ENCODE measurements around the gene PYGB. TPM values are rescaled to one million over a fixed set of nuclear protein-coding genes. Genes with fewer than 3 reads are reported as not detected.

PYGB gene
- polyA plus RNA-seq, 1 experiment: 68.8 TPM

DNA sequence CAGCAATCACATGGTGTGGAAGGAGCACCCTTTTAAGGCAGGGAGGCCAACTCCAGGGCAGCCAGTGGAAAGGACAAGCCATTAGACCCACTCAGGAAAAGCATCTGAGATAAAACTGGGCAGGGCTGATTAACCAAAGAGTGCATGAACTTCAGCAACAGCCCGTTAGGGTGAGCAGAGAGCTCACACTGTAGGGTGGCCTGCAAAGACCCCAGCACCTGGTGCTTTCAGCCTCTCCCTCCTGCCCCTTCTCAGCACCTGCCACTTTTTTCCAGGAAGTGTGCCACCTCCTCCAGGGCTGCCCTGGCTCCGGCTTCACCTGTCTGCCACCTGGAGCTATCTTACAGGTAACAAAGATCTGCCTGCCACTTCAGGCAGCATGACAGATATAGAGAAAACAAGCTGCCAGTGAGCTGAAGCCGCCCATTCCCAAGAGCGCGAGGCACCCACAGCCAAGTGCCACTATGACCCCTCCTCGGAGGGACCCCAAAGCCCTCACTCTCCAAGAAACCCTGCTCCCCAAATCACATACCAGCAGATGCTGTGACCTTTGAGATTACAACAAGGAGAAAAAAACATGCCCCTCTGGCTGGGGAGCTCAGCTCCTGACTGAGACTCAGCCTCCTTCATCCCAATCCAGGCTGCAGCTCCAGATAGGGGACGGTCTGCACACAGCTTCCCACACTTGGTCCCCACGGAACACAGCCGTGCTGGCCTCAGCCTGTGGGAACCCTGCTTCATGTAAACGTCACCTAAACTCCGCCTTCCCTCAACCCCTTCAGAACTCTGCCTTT, 71.6 kb downstream of the PYGB start:
- no peaks in the 10 kb centered on the region for H3K27me3 ChIP-seq (ENCODE audit: control insufficient read depth, insufficient read depth, low read length)
- ChIA-PET POLR2A (interaction anchor here (0.6 kb wide), 2 partner anchors 8 to 118 kb away, joined by 3 read pairs; no protein-coding TSS in a partner anchor), CTCF (interaction anchor here (1.0 kb wide), 1 partner anchor 11 kb away, joined by 3 read pairs; no protein-coding TSS in a partner anchor)
- no peak overlapping the region for H3K4me3 ChIP-seq (ENCODE audit: low read depth, low read length)
- H3K36me3 ChIP-seq (ENCODE audit: control insufficient read depth, insufficient read depth, low read length): peaks cover 2% of the 10 kb centered on the region
- TF ChIP-seq, protein P1, sequence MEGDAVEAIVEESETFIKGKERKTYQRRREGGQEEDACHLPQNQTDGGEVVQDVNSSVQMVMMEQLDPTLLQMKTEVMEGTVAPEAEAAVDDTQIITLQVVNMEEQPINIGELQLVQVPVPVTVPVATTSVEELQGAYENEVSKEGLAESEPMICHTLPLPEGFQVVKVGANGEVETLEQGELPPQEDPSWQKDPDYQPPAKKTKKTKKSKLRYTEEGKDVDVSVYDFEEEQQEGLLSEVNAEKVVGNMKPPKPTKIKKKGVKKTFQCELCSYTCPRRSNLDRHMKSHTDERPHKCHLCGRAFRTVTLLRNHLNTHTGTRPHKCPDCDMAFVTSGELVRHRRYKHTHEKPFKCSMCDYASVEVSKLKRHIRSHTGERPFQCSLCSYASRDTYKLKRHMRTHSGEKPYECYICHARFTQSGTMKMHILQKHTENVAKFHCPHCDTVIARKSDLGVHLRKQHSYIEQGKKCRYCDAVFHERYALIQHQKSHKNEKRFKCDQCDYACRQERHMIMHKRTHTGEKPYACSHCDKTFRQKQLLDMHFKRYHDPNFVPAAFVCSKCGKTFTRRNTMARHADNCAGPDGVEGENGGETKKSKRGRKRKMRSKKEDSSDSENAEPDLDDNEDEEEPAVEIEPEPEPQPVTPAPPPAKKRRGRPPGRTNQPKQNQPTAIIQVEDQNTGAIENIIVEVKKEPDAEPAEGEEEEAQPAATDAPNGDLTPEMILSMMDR (IDR thresholded peaks at IDR 0.05; ENCODE audit: insufficient read depth, low read depth, low read length): no peak
- no peak for DNase-seq (ENCODE audit: low read depth)

DNA sequence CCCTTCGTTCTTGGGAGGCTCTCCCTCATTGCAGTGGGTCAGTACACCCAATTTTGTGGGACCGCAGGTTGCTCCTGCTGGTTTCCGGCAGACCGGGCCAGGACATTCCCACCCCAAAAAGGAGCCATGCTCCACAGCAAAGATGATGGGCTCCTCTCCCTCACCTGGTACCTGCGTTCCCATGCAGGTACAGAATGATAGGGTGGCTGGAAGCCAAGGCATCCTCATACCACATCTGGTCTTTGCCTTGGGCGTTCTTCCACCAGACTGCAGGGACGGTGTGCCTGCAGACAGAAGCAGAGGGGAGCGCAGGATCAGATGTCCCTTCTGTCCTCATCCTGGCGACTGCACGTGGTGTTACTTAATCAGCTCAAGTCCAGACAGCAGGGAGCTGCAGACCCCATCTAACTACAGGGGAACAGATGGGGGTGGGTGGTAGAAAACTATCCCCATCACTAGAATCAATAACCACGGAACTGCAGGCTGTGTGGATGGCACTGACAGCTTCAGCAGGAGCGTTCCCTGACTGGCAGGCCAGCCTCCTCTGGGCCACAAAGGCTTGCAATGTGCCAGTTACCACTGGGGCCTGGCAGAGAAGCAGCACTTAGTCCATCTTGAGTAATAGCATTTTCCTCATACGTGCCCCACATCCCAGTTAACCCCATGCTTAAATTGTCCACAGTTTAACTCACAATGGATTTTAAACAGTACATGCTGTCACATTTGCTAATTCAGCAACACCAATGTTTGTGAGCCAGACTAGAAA, 72.3 kb downstream of the PYGB start:
- no peak overlapping the region for H3K4me3 ChIP-seq (ENCODE audit: low read depth, low read length)
- H3K27me3 ChIP-seq (ENCODE audit: control insufficient read depth, insufficient read depth, low read length): no peaks in the 10 kb centered on the region
- peaks cover 2% of the 10 kb centered on the region for H3K36me3 ChIP-seq (ENCODE audit: control insufficient read depth, insufficient read depth, low read length)
- CTCF ChIA-PET: interaction anchor here (1.0 kb wide), 1 partner anchor 10 kb away, joined by 3 read pairs; no protein-coding TSS in a partner anchor
- POLR2A ChIA-PET: interaction anchor here (0.6 kb wide), 1 partner anchor 117 kb away, joined by 3 read pairs; no protein-coding TSS in a partner anchor
- no peak for DNase-seq (ENCODE audit: low read depth)
- TF ChIP-seq, protein P1 (IDR thresholded peaks at IDR 0.05; ENCODE audit: insufficient read depth, low read depth, low read length): no peak

DNA sequence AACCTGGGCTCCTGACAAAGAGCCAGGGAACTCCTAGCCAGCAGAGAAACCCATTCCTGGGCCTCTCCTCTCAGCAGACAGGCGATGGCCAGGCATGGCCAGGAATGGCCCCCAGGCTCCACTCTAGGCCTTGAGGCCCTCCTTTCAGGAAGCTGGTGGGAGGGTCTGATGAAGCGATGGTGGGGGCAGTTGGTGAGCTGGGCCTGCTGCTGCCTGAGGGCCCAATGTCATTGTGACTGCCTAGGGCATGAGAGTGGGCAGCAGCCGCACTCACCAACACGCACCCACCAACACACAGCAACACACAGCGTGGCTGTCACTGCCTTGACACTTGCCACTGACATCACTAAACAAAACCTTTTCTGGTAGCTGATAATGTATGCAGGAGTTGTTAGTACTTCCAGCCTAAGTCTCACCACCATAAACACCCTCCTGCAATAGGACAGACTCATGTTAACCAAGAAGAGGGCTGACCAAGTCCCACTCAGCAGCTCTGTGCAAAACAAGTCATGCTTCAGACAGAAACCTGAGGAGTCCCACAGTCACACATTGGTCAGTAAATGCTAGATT, 73.5 kb downstream of the PYGB start:
- DNase-seq (ENCODE audit: low read depth): no peak
- Histone ChIP-seq H3K4me3 (ENCODE audit: low read depth, low read length) (no peak overlapping the region), H3K27me3 (ENCODE audit: control insufficient read depth, insufficient read depth, low read length) (no peaks in the 10 kb centered on the region), H3K36me3 (ENCODE audit: control insufficient read depth, insufficient read depth, low read length) (peaks cover 2% of the 10 kb centered on the region)
- POLR2A ChIA-PET: no interaction called here
- TF ChIP-seq, protein P1 (IDR thresholded peaks at IDR 0.05; ENCODE audit: insufficient read depth, low read depth, low read length): no peak
- CTCF ChIA-PET: interaction anchor here (1.2 kb wide), 1 partner anchor 27 kb away, joined by 5 read pairs; no protein-coding TSS in a partner anchor

- peaks cover 1% of the 10 kb centered on the region for H3K36me3 ChIP-seq (ENCODE audit: control insufficient read depth, insufficient read depth, low read length)
- H3K4me3 ChIP-seq (ENCODE audit: low read depth, low read length): no peak overlapping the region
- TF ChIP-seq, protein P1 (IDR thresholded peaks at IDR 0.05; ENCODE audit: insufficient read depth, low read depth, low read length): no peak
- no peaks in the 10 kb centered on the region for H3K27me3 ChIP-seq (ENCODE audit: control insufficient read depth, insufficient read depth, low read length)
- POLR2A ChIA-PET: no interaction called here
- CTCF ChIA-PET: interaction anchor here (1.2 kb wide), 1 partner anchor 28 kb away, joined by 5 read pairs; no protein-coding TSS in a partner anchor
- DNase-seq (ENCODE audit: low read depth): no peak
Measured at GRCh38 chr20:25321991-25322390, 74.1 kb downstream of the PYGB start.

Measured in BJ (cell line).